Right atrium auricular region (tissue), 2 donors: ENCODE data around the gene DLG2. TPM values are rescaled to one million over a fixed set of nuclear protein-coding genes. Genes with fewer than 3 reads are reported as not detected.

ENCODE experiments used
- DNase-seq: peaks from one replicate; pipeline ENCODE4 v3.0.0-alpha.2; 2019; ENCODE audit warnings: low spot score
- H3K27ac ChIP-seq, 2 donors: fragments of 200-600 bp; sonication (generic); 1 replicate in 1 of 2; 2 replicates in 1 of 2; pipeline ENCODE4 v1.5.1; 2016 to 2019
- H3K27me3 ChIP-seq, 2 donors: fragments of 200-600 bp; sonication (generic); one replicate each; pipeline versions ENCODE4 v1.5.1 to v1.6.0; 2017 to 2019
- H3K36me3 ChIP-seq: fragments of 200-600 bp; sonication (generic); one replicate; pipeline ENCODE4 v1.5.1; 2016
- H3K4me1 ChIP-seq, 2 donors: fragments of 200-600 bp; sonication (generic); one replicate each; pipeline versions ENCODE4 v1.5.1 to v1.6.0; 2017 to 2019
- H3K4me3 ChIP-seq, 2 donors: fragments of 200-600 bp; sonication (generic); 1 replicate in 1 of 2; 2 replicates in 1 of 2; pipeline ENCODE4 v1.5.1; 2017 to 2019; ENCODE audit warnings: mild to moderate bottlenecking in 1 of 2, moderate library complexity in 1 of 2
- H3K9me3 ChIP-seq, 2 donors: fragments of 200-600 bp; sonication (generic); one replicate each; pipeline ENCODE4 v1.5.1; 2019
- CTCF ChIP-seq, 2 donors: fragments of 200-600 bp; sonication (generic); IDR thresholded peaks; one replicate each; pipeline ENCODE4 v1.5.1; 2019; ENCODE audit warnings: antibody characterized with exemption in 2 of 2
- total RNA-seq, 2 donors: library from RNA; depleted of rRNA; stranded (reverse); fragments of >200 nt; gene quantifications; one replicate each; pipeline ENCODE4 v1.1.0, GENCODE V29; 2016

The DLG2 gene
- total RNA-seq, 2 donors from 2014 or later = 6.6 to 6.7 TPM

GRCh38 chr11:84137505-84137904, 1489.6 kb downstream of the DLG2 start:
- no peak for TF ChIP-seq CTCF (IDR thresholded peaks at IDR 0.05)
- Histone ChIP-seq H3K4me1 (no peaks in the 10 kb centered on the region), H3K4me3 (no peak overlapping the region), H3K36me3 (no peaks in the 10 kb centered on the region), H3K27me3 (no peaks in the 10 kb centered on the region), H3K9me3 (no peaks in the 10 kb centered on the region), H3K27ac (no peak overlapping the region)
- DNase-seq = no peak

- Histone ChIP-seq H3K27ac (no peak overlapping the region), H3K36me3 (no peaks in the 10 kb centered on the region), H3K9me3 (no peaks in the 10 kb centered on the region), H3K27me3 (no peaks in the 10 kb centered on the region), H3K4me3 (no peak overlapping the region), H3K4me1 (no peaks in the 10 kb centered on the region)
- TF ChIP-seq CTCF (IDR thresholded peaks at IDR 0.05) = no peak
- no peak for DNase-seq
Observed at GRCh38 chr11:84136926-84137325, 1490.2 kb downstream of the DLG2 start.

DNA sequence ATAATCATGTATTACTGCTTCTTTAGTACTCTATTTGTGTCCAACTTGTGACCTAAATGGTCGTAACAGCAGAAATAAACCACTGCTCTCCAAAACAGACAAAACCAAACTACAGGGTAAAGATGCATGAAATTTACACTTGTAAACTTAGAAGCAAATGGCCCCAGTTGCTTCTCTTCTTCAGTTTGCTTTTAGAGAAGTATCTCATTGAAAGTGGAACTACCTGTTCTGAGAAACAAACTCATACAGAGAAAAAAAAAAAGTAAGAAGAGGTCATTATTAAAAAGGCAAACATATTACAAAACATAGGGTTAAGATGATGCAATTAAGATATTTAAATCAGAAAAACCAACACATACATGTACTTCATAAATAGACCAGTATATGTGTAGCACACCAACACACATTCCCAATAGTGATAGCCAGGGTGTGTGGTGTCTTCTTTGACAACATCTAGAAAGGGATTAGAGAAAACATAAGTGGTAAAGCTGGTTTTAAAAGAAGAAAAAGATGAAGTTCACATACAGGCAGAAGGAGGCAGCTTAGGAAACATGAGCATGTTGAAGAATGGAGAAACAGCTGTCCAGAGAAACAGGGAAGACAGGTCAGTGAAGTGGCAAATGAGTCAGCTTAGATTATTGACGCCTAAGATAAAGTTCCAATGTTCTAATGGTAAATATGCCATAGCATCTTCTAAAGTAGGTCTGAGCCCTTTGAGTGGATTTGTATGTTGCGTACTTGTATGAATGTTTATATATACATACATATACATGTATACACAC, 1496.3 kb downstream of the DLG2 start:
- Histone ChIP-seq H3K36me3 (no peaks in the 10 kb centered on the region), H3K9me3 (no peaks in the 10 kb centered on the region), H3K27me3 (no peaks in the 10 kb centered on the region), H3K4me1 (no peaks in the 10 kb centered on the region), H3K27ac (no peak overlapping the region), H3K4me3 (no peak overlapping the region)
- DNase-seq = no peak
- no peak for TF ChIP-seq CTCF (IDR thresholded peaks at IDR 0.05)

GRCh38 chr11:84129961-84130576, 1497.1 kb downstream of the DLG2 start:
- H3K36me3 ChIP-seq = no peaks in the 10 kb centered on the region
- H3K27me3 ChIP-seq = no peaks in the 10 kb centered on the region
- no peak for TF ChIP-seq CTCF (IDR thresholded peaks at IDR 0.05)
- no peak overlapping the region for H3K27ac ChIP-seq
- H3K9me3 ChIP-seq = no peaks in the 10 kb centered on the region
- no peak overlapping the region for H3K4me3 ChIP-seq
- no peak for DNase-seq
- no peaks in the 10 kb centered on the region for H3K4me1 ChIP-seq

DNA sequence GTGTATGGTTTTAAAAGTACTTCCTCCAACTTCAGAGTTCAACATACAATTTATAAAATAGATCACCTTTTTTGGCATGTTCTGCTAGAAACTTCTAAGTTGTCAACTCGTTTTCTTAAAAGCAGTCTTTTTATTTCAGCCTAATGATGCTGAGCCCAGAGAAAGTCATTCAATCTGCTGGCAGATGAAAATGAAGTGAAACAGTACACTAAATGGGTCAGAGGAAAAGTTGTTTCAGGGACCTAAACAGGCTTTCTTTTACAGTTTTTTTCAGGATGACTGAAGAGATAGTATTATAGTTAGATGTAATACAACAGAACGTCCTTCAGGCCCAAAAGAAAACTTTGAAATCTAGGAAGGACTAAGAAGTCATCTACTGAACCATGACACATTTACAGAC, 1498.3 kb downstream of the DLG2 start:
- no peak overlapping the region for H3K4me3 ChIP-seq
- H3K27me3 ChIP-seq = no peaks in the 10 kb centered on the region
- TF ChIP-seq CTCF (IDR thresholded peaks at IDR 0.05) = no peak
- no peaks in the 10 kb centered on the region for H3K36me3 ChIP-seq
- no peak overlapping the region for H3K27ac ChIP-seq
- no peak for DNase-seq
- H3K9me3 ChIP-seq = no peaks in the 10 kb centered on the region
- H3K4me1 ChIP-seq = no peaks in the 10 kb centered on the region
